Hematopoietic multipotent progenitor cell treated with erythropoietin and hydrocortisone succinate and interleukin-3 and kit ligand, for 8 days (in vitro differentiated cells): ENCODE results near the gene SPACDR.
"Not testable (repeated sequence)": the region's sequence is repeated elsewhere in the genome, so short reads cannot be mapped to it uniquely, and the experiment has no call there.

Experiments used
- DNase-seq: peaks from one replicate; pipeline ENCODE4 v3.0.0-alpha.2; 2015

The SPACDR gene, protein sequence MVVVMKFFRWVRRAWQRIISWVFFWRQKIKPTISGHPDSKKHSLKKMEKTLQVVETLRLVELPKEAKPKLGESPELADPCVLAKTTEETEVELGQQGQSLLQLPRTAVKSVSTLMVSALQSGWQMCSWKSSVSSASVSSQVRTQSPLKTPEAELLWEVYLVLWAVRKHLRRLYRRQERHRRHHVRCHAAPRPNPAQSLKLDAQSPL

DNA sequence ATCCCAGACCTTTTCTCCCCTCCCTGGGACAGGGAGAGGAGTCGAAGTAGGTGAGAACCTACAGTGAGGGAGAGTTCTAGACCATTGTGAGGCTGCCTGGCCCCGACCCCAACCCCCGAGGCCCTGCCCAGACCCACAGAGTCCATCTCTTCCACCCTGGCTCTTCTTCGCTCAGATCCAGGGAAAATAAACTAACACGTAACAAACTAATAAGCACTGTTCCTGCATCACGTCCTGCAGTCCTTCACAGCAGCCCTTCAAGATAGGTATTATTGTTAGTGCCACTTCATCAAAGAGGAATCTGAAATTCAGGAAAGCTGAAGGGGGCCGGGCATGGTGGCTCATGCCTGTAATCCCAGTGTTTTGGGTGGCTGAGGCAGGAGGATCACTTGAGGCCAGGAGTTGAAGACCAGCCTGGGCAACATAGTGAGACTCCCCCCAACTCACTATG is at the start of gene SPACDR:
Gene SPACDR, minus strand, starts transcription at position 51 of the 451 bp plus-strand sequence. CDS start 235 bp downstream, outside the sequence.
- no peak for DNase-seq

DNA sequence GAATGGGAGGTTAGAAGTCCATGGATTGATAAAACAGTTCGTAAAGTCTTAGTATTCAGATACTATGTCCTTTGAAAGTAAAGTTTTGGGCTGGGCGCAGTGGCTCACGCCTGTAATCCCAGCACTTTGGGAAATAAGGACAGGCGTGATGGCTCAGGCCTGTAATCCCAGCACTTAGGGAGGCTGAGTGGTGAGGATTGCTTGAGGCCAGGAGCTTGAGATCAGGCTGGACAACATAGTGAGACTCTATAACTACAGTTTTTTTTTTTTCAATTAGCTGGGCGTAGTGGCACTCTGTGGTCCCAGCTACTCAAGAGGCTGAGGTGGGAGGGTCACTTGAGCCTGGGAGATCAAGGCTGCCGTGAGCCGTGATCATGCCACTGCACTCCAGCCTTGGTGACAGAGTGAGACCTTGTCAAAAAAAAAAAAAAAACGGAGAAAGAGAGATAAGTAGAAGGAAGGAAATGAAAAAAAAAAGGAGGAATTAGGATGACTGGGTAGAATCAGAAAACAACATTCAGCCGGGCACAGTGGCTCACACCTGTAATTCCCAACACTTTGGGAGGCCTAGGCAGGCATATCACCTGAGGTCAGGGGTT is 49.3 kb upstream of the SPACDR start:
- DNase-seq: peak; percentile 77

DNA sequence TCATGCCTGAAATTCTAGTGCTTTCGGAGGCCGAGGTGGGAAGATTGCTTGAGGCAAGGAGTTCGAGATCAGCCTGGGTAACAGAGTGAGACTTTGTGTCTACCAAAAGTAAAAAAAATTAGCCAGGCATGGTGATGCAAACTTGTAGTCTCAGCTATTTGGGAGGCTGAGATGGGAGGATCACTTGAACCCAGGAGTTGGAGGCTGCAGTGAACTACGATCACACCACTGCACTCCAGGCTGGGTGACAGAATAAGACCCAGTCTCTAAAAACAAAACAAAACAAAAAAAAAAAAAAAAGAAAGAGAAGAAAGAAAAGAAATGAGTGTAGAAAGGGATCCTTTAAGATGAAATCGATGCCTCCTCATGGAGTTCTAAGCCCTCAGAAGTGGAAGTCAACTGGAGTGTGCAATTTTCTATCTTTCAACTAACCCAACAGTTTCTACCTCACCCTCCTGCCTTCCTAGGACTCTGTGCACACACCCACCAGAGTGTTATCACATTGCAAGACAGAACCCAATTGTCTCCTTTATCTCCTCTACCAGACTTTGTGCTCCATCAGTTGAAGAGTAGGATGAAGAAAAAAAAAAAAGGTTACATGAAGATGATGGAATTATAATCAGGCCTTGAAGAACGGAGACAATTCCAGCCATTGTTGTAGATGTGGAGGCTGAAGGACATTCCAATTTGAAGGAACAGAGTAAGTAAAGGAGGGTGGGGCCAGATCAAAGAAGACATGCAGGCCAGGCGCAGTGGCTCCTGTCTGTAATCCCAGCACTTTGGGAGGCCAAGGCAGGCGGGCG is 46.6 kb upstream of the SPACDR start:
- DNase-seq: peak; percentile 99

DNA sequence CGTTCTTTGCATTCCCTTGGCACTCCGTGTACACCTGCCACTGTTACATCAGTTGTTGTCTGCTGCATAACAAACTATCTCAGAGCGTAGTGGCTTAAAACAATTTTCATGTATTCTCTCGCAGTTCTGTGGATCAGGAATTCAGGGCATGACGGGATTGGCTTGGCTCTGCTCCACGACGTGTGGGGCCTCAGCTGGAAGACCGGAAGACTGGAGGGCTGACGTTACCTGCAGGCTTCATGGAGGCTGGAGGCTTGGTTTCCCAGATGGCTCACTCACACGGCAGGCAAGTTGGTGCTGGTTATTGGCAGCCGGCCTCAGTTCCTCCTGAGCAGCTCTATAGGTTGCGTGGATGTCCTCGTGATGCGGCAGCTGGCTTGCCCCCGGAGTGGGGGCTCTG is 45.2 kb upstream of the SPACDR start:
- no peak for DNase-seq

DNA sequence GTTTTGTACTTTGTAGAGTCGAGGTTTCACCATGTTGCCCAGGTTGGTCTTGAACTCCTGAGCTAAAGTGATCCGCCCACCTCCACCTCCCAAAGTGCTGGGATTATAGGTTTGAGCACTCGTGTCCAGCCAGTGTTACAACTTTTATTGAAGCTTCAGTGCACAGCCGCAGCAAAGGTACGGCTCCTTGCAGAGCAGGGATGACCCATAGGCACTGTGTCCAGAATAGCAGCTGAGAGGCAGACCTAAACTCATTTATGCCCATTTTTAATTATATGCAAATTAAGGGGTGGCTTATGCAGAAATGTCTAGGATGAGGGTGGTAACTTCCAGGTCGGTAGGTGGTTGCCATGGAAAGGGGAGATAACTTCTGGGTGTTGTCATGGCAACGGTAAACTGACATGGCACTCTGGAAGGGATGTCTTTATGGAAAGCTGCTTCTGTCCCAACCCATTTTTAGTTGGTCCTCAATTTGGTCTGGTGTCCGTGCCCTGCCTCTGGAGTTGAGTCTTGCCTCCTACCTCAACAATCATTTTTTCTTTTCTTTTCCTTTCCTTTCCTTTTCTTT is 42.4 kb upstream of the SPACDR start:
- peak; percentile 70 for DNase-seq

DNA sequence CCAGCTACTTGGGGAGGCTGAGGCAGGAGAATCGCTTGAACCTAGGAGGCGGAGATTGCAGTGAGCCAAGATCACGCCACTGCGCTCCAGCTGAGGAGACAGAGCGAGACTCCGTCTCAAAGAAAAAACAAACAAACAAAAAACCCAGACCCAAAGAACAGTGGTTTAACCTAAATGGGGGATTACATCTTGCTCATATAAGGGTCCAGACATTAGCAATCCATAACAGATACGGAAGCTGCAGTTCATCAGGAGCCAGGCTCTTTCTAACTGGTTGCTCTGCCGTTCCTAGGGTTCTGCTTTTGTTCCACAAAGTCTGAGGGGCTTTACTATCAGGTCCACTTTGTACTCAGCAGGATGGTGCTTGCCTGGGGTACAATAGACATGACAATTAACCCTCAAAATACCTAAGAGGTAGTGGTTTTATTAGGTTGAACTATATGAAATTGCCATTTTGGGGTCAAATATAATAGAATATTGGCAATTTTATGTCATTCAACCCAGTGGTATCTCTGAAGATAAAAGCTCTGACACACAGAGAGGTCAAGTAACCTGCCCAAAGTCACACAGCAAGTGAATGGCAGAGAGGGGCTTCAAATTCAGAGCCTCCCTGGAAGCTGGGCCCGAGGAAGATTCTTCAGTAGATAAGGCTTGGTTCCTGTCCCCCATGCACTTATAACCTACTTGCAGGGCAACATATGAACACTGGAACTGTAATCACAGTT is 41.0 kb upstream of the SPACDR start:
- DNase-seq: no peak

DNA sequence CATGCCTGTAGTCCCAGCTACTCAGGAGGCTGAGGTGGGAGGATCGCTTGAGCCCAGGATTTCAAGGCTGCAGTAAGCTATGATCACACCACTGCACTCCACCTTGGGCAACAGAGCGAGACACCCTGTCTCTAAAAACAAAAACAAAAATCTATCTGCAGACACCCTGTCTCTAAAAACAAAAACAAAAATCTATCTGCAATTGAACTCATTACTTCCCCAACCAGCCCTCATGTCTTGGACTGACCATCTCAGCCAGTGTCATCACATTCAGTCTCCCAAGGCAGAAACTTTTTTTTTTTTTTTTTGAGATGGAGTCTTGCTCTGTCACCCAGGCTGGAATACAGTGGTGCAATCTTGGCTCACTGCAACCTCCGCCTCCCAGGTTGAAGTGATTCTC is 40.0 kb upstream of the SPACDR start:
- DNase-seq: not testable (repeated sequence)

DNA sequence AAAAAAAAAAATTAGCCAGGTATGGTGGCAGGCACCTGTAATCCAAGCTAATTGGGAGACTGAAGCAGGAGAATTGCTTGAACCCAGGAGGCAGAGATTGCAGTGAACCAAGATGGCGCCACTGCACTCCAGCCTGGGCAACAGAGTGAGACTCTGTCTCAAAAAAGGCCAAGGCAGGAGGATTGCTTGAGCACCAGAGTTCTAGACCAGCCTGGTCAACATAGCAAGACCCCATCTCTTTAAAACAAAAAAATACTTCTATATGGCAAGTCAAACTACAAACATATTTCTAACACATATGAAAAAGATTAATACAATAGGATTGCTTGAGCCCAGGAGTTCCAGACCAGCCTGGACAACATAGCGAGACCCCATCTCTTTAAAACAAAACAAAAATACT is 36.7 kb upstream of the SPACDR start:
- DNase-seq: not testable (repeated sequence)

DNA sequence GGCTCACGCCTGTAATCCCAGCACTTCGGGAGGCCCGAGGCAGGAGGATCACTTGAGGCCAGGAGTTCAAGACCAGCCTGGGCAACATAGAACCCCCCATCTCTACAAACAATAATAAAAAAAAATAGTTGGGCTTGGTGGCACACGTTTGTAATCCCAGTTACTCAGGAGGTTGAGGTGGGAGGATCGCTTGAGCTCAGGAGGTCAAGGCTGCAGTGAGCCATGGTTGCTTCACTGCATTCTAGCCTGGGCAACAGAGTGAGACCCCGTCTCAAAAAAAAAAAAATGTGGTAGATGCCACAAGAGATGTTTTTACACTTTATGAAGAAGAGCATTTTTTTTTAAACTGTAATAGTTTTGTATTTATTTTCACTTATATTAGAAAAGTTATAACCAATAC is 32.4 kb upstream of the SPACDR start:
- no peak for DNase-seq

DNA sequence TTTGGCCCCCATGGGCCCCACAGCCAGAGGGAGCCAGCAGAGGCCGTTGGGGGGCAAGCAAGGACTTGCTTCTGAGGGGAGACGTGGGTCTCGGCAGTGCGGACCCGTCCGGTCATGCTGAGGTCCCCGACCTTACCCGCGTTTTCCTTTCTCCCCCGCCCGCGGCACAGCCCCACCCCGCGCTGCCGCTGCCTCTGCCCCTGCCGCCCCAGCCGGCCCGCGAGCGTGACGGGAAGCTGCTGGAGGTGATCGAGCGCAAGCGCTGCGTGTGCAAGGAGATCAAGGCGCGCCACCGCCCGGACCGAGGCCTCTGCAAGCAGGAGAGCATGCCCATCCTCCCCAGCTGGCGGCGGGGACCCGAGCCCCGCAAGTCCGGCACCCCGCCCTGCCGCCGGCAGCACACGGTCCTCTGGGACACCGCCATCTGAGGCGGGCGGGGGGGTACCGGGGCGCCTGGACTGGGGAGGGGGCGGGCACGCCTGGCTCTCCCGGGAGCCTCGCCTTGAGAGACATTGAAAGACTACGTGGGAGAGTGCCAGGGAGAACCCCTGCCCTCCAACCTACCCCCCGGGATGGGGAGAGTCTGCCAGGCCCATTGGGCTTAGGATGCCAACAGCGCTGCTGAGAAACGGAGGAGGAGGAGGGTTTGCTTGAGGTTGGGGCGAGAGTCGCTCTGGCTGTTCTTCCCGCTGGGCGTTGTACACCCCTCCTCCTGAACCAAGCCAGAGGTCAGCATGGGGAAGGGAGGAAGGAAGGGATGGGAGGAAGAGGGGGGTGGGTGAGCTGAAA is 29.6 kb upstream of the SPACDR start:
- DNase-seq: peak; percentile 59

DNA sequence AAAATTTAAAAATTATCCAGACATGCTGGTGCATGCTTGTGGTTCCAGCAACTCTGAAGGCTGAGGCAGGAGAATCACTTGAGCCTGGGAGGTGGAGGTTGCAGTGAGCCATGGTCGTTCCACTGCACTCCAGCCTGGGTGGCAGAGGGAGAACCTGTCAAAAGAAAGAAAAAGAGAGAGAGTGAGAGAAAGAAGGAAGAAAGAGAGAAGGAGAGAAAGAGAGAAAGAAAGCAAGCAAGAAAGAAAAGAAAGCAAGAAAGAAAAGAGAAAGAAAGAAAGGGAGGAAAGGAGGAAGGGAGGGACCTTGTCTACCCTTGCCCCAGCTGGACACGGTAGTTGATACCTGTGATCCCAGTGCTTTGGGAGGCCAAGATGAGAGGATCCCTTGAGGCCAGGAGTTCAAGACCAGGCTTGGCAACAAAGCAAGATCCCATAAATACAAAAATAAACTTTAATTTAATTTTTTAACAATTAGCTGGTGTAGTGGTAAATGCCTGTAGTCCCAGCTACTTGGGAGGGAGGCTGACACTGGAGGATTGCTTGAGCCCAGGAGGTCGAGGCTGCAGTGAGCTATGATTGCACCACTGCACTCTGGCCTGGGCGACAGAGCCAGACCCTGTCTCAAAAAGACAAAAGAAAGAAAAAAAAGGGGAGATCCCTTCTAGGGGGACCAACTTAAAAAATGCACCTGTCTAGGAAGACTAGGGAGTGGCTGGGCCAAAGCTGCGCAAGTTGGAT is 28.8 kb upstream of the SPACDR start:
- DNase-seq: no peak

DNA sequence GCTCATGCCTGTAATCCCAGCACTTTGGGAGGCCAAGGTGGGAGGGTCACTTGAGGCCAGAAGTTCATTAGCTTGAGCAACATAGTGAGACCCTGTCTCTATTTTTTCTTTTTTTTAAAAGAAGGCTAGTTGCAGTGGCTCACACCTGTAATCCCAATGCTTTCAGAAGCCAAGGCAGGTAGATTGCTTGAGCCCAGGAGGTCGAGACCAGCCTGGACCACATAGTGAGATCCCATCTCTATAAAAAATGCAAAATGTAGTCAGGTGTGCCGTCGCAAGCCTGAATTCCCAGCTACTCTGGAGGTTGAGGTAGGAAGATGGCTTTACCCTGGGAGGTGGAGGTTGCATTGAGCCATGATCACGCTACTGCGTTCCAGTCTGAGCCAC is 27.1 kb upstream of the SPACDR start:
- DNase-seq: no peak

DNA sequence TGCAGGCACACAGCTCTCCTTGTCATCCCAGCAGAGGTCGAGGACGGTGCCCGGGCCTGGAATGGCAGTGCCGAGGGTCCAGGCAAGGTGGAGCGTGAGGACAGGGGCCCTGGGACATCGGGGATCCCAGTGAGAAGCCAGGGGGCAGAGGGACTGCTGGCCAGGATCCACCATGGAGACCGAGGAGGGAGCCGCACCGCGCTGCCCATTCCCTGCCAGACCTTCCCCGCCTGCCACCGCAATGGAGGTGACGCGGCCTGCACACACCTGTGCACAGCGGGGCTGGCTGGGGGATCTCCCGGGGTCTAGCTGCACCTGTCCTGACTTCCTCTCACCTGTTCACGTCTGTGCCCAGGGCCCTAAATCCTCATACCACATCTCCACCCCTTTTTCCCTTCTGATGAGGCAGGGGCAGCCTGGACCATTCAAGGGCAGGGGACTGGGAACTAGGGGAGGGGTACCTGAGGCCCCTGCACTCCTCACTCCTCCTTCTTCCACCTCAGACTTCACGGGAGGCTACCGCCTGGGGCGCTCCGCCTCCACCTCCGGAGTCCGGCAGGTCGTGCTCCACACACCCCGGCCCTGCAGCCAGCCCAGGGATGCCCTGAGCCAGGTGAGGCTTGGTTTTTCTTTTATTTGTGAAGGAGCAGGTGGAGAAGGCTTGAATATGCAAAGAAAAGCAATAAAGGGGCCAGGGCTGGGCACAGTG is 26.6 kb upstream of the SPACDR start:
- no peak for DNase-seq

DNA sequence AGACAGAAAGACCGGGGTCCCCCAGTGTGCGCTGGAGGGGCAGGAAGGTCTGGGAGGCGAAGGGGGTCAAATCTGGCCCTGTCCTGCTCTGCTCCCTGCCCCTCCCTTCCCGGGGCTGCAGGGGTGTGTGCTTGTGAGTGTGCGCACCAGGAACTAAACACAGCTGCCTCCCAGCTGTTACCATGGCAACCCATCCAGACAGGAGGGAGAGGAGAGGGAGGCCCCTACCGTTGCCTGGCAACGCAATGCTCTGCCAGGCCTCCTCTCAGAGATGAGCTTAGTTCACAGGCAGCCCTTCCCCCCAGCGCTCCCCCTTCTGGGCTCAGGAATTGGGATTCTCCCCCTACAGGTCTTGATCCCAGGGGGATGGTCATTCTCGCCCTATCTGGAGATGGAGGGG is 25.8 kb upstream of the SPACDR start:
- peak; percentile 92 for DNase-seq

DNA sequence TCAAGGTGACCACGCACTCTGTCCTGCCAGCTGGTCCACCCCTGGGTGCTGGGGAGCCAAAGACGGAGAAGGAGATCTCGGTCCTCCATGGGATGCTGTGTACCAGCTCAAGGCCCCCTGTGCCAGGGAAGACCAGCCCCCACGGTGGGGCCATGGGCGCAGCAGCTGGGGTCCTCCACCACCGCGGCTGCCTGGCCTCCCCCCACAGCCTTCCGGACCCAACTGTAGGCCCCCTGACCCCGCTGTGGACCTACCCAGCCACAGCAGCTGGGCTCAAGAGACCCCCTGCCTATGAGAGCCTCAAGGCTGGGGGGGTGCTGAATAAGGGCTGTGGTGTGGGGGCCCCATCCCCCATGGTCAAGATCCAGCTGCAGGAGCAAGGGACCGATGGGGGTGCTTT is 25.1 kb upstream of the SPACDR start:
- no peak for DNase-seq

DNA sequence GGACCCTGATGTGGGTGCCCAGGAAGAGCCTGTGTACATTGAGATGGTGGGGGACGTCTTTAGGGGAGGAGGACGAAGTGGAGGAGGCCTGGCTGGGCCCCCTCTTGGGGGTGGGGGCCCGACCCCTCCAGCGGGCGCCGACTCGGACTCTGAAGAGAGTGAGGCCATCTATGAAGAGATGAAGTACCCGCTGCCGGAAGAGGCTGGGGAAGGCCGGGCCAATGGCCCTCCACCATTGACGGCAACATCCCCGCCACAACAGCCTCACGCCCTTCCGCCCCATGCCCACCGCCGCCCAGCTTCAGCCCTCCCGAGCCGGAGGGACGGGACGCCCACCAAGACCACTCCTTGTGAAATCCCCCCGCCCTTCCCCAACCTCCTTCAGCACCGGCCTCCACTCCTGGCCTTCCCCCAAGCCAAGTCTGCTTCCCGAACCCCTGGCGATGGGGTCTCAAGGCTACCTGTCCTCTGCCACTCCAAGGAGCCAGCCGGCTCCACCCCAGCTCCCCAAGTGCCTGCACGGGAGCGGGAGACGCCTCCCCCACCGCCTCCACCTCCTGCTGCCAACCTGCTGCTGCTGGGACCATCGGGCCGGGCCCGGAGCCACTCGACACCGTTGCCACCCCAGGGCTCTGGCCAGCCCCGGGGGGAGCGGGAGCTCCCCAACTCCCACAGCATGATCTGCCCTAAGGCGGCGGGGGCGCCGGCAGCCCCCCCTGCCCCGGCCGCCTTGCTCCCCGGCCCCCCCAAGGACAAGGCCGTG is 24.5 kb upstream of the SPACDR start:
- DNase-seq: no peak

DNA sequence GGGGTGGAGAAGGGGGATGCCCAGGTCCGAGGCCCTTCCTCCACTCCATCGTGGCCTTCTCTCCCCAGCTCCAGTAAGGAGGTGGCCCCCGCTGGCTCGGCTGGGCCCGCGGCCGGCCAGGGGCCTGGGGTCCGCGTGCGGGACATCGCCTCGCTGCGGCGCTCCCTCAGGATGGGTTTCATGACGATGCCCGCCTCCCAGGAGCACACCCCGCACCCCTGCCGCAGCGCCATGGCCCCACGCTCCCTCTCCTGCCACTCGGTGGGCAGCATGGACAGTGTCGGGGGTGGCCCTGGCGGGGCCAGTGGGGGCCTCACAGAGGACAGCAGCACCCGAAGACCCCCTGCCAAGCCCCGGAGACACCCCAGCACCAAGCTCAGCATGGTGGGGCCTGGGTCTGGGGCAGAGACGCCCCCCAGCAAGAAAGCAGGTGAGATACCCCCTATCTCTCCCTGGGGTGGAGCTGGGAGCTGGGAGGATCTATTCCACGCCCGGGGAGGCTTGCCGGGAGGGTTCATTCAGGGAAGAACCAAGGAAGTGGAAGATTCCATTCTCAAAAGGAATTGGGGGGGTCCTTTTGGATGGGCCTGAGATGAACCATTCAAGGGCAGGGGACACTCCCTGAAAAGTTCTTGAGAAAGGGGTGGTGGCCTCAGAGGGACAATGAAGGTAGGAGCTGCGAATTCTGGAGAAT is 22.8 kb upstream of the SPACDR start:
- peak; percentile 48 for DNase-seq

DNA sequence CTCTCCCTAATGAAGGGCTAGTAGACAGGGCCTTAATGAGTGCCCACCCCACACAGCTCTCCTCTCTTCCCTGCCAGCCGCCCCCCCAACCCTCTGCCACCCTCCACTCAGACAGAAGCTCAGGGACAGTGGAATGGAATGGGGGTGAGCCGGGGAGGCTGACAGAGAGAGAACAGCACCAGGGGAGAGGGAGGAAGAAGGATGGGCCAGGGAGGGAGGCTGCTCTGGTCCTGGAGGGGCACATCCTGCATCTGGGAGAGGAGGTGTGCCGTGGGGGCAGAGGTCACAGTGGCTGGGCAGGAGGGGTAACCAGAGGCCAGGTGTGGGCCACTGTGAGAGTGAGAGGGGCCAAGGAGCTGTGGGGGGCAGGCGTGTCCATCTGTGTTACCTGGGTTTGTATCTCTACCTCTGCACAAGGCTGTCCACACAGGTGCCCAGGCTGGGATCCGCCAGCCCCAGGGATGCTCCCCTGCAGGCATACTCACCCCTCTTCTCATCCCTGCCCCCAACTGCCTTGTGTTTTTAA is 22.1 kb upstream of the SPACDR start:
- no peak for DNase-seq

DNA sequence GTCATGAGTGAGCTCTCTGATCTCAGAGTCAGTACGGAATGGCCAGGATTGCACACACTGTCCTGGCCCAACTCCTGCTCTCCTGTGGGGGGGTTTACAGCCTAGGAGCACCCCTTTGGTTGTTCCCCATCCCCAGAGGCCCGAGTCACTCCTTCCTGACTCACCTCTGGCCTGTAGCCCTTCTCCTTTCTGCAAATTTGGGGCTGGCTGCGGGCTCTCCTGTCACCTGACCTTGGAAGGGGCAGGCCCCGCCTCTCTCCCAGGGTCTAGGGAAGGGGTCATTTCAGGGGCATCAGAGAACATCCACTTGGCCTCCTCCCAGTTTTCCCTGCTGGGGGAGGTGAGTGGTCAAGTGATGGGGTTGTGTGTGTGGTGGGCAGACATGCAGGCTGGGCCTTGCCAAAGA is 21.4 kb upstream of the SPACDR start:
- no peak for DNase-seq
